HG03520 (cell line): ENCODE data around the gene TAF1C.

Experiments used
- ATAC-seq: cut with Tn5 transposase; IDR thresholded peaks from one replicate; pipeline ENCODE4 v1.9.1; 2021; ENCODE audit warnings: mild to moderate bottlenecking, moderate library complexity; ENCODE audit not compliant: unreplicated experiment

Gene TAF1C

DNA sequence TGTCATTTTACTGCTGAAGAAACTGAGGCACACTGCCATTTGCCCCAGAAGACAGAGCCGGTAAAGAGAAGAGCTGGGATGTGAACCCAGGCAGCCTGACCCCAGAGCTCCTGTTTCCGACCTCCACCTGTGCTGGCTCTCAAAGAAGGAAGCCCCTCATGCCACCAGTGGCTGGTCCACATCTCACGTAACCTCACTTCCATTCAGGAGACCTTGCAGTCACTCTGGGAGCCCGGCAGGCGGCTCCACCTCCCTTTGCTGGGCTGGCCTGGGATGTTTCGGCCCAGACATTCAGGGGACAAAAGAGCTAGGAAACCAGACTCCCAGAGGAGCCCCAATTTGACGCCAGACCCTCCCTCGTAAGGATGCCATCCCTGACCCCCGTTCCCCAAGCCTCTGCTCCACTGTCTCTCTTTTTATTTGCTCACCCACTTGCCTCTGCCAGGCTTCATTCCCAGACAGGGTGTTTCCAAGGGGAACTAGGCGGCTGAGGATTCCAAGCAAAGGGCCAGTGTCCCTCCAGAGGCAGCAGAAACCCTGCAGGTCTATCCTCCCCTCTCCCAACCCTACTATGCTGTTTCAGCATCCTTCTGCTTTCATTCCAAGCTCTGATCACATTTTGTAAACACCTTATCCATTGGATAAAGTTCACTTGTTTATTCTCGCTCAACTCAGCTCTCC lies 2.8 kb downstream of the TAF1C start:
- no peak for ATAC-seq

DNA sequence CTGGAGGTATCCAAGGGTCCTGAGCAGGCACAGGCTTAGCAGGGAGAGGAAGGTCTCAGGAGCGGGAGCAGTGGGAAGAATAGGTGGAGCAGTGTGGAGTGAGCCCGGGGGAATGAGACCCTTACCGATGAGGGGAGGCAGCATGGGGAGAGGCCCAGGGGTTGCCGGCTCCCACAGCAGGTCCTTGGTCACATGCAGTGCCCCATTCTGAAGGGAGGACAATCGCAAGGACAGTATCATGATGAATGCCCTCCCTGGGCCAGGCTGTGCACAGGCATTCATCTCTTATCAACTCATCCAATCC lies 3.3 kb downstream of the TAF1C start:
- ATAC-seq = no peak

- no peak for ATAC-seq
These were observed 3.9 kb downstream of the TAF1C start for GRCh38 chr16:84182680-84183571.

GRCh38 chr16:84182104-84182503 lies 4.8 kb downstream of the TAF1C start:
- ATAC-seq = no peak

DNA sequence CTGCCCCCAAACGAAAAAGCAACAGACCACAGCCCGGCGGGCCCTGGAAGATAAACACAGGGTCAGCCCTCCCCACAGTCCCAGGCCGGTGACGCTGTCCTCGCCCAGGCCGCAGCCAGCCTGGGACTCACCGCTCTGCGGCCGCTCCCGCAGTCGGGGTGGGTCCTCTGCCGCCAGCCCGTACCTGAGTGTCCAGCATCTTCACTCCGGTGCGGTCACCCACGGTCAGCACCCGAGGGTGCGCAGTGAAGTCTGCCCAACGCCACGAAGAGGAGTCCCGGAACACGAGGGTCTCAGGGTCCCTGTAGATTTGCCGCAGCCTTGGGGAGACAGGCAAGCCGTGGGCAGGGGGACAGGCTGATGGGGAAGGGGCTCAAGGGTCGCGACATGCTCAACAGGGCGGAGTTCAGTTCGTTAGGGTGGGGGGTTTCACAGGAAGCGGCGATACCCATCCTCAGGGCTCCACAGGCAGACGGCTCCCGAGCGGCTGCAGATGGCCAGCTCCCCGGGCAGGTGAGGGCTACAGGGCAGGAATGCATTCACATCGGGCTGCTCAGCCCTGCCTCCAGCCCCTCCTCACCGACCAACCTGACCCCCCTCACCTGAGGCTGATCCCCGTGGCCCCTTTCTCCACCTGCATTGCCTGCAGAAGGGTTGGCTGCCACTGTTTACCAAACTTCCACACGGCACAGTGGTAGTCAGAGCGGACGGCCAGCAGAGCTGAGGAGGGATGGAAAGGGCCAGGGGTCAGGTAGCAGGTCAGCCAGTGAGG lies 5.5 kb downstream of the TAF1C start:
- ATAC-seq = no peak

- no peak for ATAC-seq
These were observed 6.2 kb downstream of the TAF1C start for GRCh38 chr16:84180519-84181140.

- ATAC-seq = no peak
These were observed 7.1 kb downstream of the TAF1C start for GRCh38 chr16:84179612-84180320.

GRCh38 chr16:84178892-84179611 lies 7.8 kb downstream of the TAF1C start:
- ATAC-seq = no peak

DNA sequence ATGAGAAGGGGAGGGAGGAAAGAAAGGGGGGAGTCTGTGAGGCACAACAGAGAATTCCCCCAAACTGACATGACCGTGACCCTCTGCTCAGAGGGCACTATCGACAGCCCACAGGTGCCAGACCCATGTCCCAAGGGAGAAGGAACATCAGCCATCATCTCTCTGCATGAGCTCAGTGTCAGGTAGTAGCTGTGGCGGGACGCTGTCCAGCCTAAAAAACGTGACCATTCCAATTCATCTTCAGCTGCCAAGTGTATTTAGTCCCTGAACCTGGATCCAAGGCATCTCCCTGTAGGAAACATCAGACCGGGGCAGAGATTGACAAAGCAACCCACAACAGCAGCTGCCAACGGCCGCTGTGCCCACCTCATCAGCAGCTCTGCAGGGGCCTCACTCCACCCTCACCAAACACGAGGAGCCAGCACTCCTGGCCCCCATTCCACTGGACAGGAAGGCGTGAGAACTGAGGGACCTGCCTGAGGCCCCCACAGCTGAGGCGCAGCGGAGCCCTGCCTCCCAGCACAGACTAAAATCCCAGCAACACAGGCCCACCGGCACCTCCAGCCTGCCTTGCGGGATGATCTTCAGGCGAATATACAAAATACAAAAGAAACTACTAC lies 8.6 kb downstream of the TAF1C start:
- ATAC-seq = no peak

DNA sequence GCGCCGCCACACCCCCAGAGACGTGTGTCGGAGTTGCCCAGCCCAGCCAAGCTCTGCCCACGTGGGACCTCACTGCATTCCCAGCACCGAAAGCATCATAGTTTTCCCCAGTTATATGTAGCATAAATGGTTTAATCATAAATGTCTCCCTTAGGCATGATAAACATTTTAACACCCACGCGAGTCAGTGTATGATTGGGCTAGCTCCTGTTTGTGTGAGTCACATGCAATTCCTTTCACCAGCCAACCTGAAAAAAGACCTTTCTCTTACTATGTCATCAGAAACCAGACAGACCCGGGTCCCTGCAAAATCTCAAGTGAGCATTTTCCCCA lies 9.2 kb downstream of the TAF1C start:
- ATAC-seq = no peak

DNA sequence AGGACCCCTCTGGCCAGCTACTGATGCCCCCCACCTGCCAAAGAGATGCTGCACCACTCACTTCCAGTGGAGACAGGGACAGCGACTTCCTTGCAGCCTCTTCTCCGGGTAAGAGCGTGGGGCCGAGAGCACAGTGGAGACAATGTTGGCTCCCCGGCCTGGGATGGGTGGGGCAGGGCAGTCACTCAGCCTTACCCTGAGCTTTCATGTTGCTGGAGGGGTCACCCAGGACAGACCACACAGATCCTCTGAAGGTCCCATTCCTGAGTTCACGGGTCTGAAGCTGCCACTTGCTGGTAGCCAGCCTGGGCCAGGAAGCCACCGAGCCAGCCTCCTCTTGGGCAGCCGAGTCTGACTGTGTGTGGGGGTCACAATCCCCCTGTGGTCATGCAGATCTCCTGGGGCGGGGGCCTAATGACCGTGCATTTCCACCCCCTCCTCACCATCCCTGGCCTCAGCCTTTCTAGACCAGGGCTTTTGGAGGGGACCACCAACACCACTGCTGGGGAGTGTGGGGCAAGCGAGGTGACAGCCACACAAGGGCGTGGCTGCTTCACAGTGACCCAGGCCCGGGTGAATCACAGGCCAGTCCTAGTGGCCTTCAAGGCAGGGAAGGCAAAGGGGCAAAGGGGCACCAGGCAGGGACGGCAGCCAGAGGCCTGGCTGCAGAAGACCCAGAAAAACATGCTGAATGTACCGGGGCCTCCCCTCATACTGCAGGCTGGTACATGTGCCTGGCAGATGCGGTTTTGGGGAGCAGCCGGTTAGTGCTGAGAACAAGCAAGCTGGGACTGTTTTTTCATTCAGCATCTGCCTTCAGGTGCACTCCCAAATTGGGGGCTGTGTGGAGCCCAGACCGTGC lies 10.4 kb downstream of the TAF1C start:
- no peak for ATAC-seq

DNA sequence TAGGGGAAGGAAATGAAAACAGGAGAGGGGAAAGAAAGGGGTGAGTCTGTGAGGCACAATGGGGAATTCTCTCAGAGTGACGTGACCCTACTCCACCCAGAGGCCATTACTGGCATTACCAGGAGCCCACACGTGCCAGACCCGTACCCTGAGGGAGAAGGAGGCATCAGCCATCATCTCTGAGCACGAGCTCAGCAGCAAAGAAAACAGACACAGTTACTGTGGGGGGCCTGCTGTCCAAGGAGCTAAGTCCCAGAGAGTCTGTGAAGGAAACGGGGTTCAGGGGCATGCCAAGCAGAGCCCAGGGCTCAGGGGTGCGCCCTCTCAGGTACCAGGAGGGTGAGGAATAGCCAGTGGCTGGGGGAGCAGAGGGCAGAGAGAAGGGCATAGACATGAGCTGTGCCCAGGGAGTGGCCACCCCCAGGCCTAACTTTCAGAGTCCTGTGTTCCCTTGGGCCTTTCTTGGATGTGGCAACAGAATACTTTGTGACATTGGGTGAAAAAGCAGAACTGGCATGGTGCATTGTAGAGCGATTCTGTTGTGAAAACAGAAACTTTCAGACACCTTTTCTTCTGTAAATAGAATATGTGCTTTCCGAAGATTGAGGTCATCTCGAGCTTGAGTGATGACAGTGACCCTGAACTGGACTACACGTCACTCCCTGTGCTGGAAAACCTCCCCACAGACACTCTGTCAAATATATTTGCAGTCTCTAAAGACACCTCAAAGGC lies 11.3 kb downstream of the TAF1C start:
- ATAC-seq = peak; percentile 70

DNA sequence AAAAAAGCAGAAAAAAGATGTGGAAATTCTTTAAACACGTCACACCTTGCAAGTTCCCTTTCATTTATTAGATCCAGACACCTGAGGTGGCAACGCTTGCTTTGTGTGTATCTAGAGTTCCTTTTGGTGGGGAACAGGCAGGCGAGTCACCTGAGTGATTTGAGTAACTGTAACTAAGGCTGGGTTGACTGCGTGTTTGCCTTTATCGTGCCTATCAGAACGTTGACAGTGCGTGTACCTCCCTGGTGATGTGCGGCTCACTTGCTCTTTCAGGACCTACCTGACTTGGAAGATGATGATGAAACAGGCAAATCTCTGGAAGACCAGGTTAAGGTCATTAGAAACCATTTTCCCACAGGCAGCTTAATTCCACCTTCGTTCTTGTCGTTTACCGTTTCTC lies 12.5 kb downstream of the TAF1C start:
- no peak for ATAC-seq

GRCh38 chr16:84169765-84170310 lies 17.0 kb downstream of the TAF1C start:
- ATAC-seq = no peak

DNA sequence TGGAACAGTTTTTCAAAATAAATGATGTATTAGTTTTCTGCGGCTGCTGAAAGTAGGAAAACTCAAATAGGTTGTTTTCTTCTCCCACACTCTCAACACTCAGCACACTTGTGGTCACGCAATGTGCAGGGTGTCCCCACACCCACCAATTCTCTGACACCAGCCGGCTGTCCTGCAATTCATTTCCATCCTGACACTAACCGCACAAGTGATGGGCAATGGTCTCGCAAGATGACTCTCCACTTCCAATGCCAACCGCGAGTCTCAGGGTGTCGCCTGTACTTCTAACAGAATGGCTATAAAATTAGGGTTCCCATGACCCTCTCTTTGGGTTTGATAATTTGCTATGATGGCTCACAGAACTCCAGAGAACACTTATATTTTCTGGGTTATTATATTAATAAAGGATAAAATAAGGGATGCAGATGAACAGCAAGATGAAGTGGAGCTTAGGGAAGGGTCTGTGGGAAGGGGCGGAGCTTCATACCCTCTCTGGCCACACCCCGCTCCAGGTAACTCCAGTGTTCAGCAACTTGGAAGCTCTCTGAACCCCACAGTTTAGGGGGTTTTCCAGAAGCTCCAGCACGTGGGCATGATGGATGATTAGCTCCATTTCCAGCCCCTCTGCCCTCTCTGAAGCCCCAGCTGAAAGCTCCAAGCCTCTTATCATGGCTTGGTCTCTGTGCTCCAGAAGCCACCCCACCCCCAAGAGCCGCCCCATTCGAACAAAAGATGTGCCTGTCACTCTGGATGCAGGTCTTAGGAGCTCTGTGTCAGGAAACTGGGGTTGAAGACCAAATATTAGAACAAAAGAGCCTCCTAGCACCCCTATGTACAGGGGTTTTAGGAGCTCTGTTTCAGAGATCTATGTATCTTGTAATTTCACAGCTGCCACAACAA lies 19.8 kb downstream of the TAF1C start:
- no peak for ATAC-seq

- no peak for ATAC-seq
These were observed 21.1 kb downstream of the TAF1C start for GRCh38 chr16:84165746-84166145.

DNA sequence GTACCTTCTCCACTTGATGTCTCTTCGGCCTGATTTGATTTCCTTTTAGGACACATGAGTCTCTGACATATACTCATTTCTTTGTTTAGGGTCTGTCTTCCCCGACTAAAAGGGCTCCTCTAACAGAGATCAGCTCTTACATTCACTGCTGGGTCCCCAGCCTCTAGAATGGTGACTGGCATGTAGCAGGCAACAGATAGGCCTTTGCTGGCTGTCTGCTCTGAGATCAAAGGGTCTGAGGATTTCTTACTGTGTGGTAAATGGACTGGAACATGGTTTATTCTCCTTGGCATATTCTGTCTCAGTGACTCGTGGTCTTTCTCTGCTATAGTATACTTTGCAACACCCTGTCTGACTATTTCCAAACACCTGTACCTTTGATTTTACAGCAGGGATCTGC lies 25.1 kb downstream of the TAF1C start:
- ATAC-seq = no peak
